HCT116 (cell line): Measurements from ENCODE around the gene CCNB2. TPM values are rescaled to one million over a fixed set of nuclear protein-coding genes. Genes with fewer than 3 reads are reported as not detected.

Source experiments
- ATAC-seq: fragments of 200-7000 bp; cut with Tn5 transposase; 2 replicates; pipeline ENCODE4 v1.9.1; 2020; ENCODE audit warnings: mild to moderate bottlenecking, moderate library complexity
- BruUV-seq: library from RNA; stranded (reverse); fragments of 400-500 nt; replicated peaks from 2 replicates; lab custom pipeline; 2021; lab: Mats Ljungman, UMichigan
- CTCF ChIA-PET: fragments of 300-600 bp; sonication (Branson Sonifier 250); formaldehyde crosslinking; loops from one replicate; lab custom pipeline; 2021; ENCODE audit warnings: antibody characterized with exemption; lab: Charles Lee
- POLR2A ChIA-PET: fragments of 300-600, 350-600 bp; sonication (Branson Sonifier 250); formaldehyde crosslinking; loops from one replicate; lab custom pipeline; 2021; ENCODE audit warnings: antibody characterized with exemption; lab: Charles Lee
- RAD21 ChIA-PET, 2 experiments: fragments of 300-600 bp; sonication (Branson Sonifier 250); formaldehyde crosslinking; loops; one replicate each; lab custom pipeline; 2023; ENCODE audit warnings: low total read pairs in 2 of 2; ENCODE audit not compliant: uncharacterized antibody in 2 of 2, unreplicated experiment in 2 of 2, low non-redundant PET in 1 of 2; lab: Charles Lee
- DNase-seq: peaks from one replicate; pipeline ENCODE4 v3.0.0-alpha.2; 2010; ENCODE audit warnings: low read depth, low spot score
- H2AFZ ChIP-seq: fragments of 200-600 bp; shearing (Covaris generic), sonication (generic); 2 replicates; pipeline ENCODE4 v1.6.1; 2017; ENCODE audit warnings: low read depth, mixed run types, mixed read lengths, antibody characterized with exemption, low read length; ENCODE audit not compliant: poor library complexity, severe bottlenecking
- H3K27ac ChIP-seq: 2 replicates; pipeline ENCODE4 v1.5.1; 2012; ENCODE audit warnings: low read depth, low read length
- H3K27me3 ChIP-seq: fragments of 200-600 bp; sonication (generic); 2 replicates; pipeline ENCODE4 v1.6.1; 2016; ENCODE audit warnings: mixed run types, low read length, mixed read lengths; ENCODE audit not compliant: insufficient read depth
- H3K36me3 ChIP-seq, 2 experiments: fragments of 200-500 bp in 1 of 2; fragments of 200-600 bp in 1 of 2; sonication (Bioruptor generic) in 1 of 2; sonication (generic) in 1 of 2; 2 replicates each; pipeline versions ENCODE4 v1.5.1 to v1.6.1; 2014 to 2016; ENCODE audit warnings: low read length in 2 of 2, inconsistent platforms in 1 of 2, mixed read lengths in 1 of 2, mixed run types in 1 of 2; ENCODE audit not compliant: insufficient read depth in 2 of 2, control insufficient read depth in 1 of 2
- H3K4me1 ChIP-seq, 2 experiments: fragments of 200-600 bp in 1 of 2; sonication (generic) in 1 of 2; 2 replicates each; pipeline versions ENCODE4 v1.5.1 to v1.6.1; 2012 to 2017; ENCODE audit warnings: low read length in 2 of 2, inconsistent platforms in 1 of 2, mild to moderate bottlenecking in 1 of 2, mixed read lengths in 1 of 2, mixed run types in 1 of 2, moderate library complexity in 1 of 2; ENCODE audit not compliant: insufficient read depth in 2 of 2, control insufficient read depth in 1 of 2
- H3K4me2 ChIP-seq: fragments of 200-600 bp; sonication (generic); 2 replicates; pipeline ENCODE4 v1.6.1; 2017; ENCODE audit warnings: mixed run types, low read length, mixed read lengths
- H3K4me3 ChIP-seq, 2 experiments: fragments of 200-600 bp in 1 of 2; sonication (generic) in 1 of 2; replicated peaks in 1 of 2; 2 replicates each; pipeline ENCODE4 v1.5.1; 2011 to 2016; ENCODE audit warnings: low read length in 2 of 2, control low read depth in 1 of 2, low read depth in 1 of 2, mild to moderate bottlenecking in 1 of 2, mixed read lengths in 1 of 2, mixed run types in 1 of 2
- H3K79me2 ChIP-seq: fragments of 200-600 bp; sonication (generic); 2 replicates; pipeline ENCODE4 v1.6.1; 2017; ENCODE audit warnings: mild to moderate bottlenecking, mixed run types, low read length, moderate library complexity, mixed read lengths; ENCODE audit not compliant: insufficient read depth
- H3K9ac ChIP-seq: fragments of 200-600 bp; sonication (generic); 2 replicates; pipeline ENCODE4 v1.6.1; 2016; ENCODE audit warnings: low read length, mixed read lengths
- H3K9me2 ChIP-seq: fragments of 200-600 bp; sonication (generic), shearing (Covaris generic); 2 replicates; pipeline ENCODE4 v1.6.1; 2017; ENCODE audit warnings: mixed run types, mild to moderate bottlenecking, moderate library complexity; ENCODE audit not compliant: insufficient read depth
- H3K9me3 ChIP-seq, 2 experiments: fragments of 200-500 bp in 1 of 2; fragments of 200-600 bp in 1 of 2; sonication (Bioruptor generic) in 1 of 2; sonication (generic) in 1 of 2; 2 replicates each; pipeline ENCODE4 v1.6.1; 2014 to 2017; ENCODE audit warnings: low read length in 2 of 2, mixed read lengths in 2 of 2, inconsistent platforms in 1 of 2, low read depth in 1 of 2, mild to moderate bottlenecking in 1 of 2, mixed run types in 1 of 2, moderate library complexity in 1 of 2; ENCODE audit not compliant: control insufficient read depth in 1 of 2, insufficient read depth in 1 of 2
- H4K20me1 ChIP-seq: fragments of 200-600 bp; sonication (generic), shearing (Covaris generic); 2 replicates; pipeline ENCODE4 v1.6.1; 2017; ENCODE audit warnings: mixed run types, mild to moderate bottlenecking, moderate library complexity; ENCODE audit not compliant: insufficient read depth
- ATF3 ChIP-seq: IDR thresholded peaks from 2 replicates; pipeline ENCODE4 v1.6.1; 2012
- CBX3 ChIP-seq: IDR thresholded peaks from 2 replicates; pipeline ENCODE4 v1.6.1; 2012; ENCODE audit warnings: low read depth
- CEBPB ChIP-seq: IDR thresholded peaks from 2 replicates; pipeline ENCODE4 v1.6.1; 2012; ENCODE audit warnings: low read depth
- ELF1 ChIP-seq: IDR thresholded peaks from 2 replicates; pipeline ENCODE4 v1.6.1; 2012; ENCODE audit warnings: low read depth, borderline replicate concordance
- EZH2 ChIP-seq: fragments of 200-600 bp; sonication (generic); IDR thresholded peaks from 2 replicates; pipeline ENCODE4 v1.6.1; 2017; ENCODE audit warnings: antibody characterized with exemption, mixed run types
- EZH2phosphoT487 ChIP-seq: fragments of 200-600 bp; IDR thresholded peaks from 2 replicates; pipeline ENCODE4 v1.6.1; 2018; ENCODE audit warnings: antibody characterized with exemption, borderline replicate concordance
- FOSL1 ChIP-seq: IDR thresholded peaks from 2 replicates; pipeline ENCODE4 v1.6.1; 2012; ENCODE audit warnings: low read depth
- POLR2A ChIP-seq: IDR thresholded peaks from 2 replicates; pipeline ENCODE4 v1.7.0; 2011; ENCODE audit warnings: borderline replicate concordance; ENCODE audit not compliant: insufficient read depth, insufficient read length; ENCODE audit errors: extremely low read depth
- POLR2AphosphoS5 ChIP-seq: IDR thresholded peaks from 2 replicates; pipeline ENCODE4 v1.6.1; 2011; ENCODE audit warnings: mild to moderate bottlenecking, low read depth, low read length, moderate library complexity
- RAD21 ChIP-seq: IDR thresholded peaks from 2 replicates; pipeline ENCODE4 v1.6.1; 2012; ENCODE audit warnings: low read depth, mild to moderate bottlenecking
- SIN3A ChIP-seq: IDR thresholded peaks from 2 replicates; pipeline ENCODE4 v1.6.1; 2012; ENCODE audit warnings: low read depth
- SP1 ChIP-seq: IDR thresholded peaks from 2 replicates; pipeline ENCODE4 v1.6.1; 2012; ENCODE audit warnings: low read depth
- SRF ChIP-seq: IDR thresholded peaks from 2 replicates; pipeline ENCODE4 v1.6.1; 2012; ENCODE audit warnings: low read depth
- YY1 ChIP-seq: IDR thresholded peaks from 2 replicates; pipeline ENCODE4 v1.6.1; 2011; ENCODE audit warnings: low read length, low read depth, moderate library complexity, mild to moderate bottlenecking; ENCODE audit not compliant: insufficient replicate concordance; ENCODE audit errors: extremely low read depth
- ZBTB33 ChIP-seq: IDR thresholded peaks from 2 replicates; pipeline ENCODE4 v1.6.1; 2011; ENCODE audit warnings: mild to moderate bottlenecking, low read length, moderate library complexity; ENCODE audit not compliant: insufficient replicate concordance; ENCODE audit errors: extremely low read depth
- ZFX ChIP-seq: fragments of 450-650 bp; IDR thresholded peaks from 2 replicates; pipeline ENCODE4 v1.6.1; 2017
- intact Hi-C: fragments of 100-400 bp; cut with micrococcal nuclease; formaldehyde crosslinking; loops from 2 replicates; pipeline ENCODE4 v1.10.0; 2022
- total RNA-seq: library from RNA; stranded (reverse); gene quantifications from one replicate; pipeline ENCODE4 v1.2.1, GENCODE V29; 2021; ENCODE audit not compliant: unreplicated experiment
- TF ChIP-seq, protein P1 (sequence below), 3 experiments: fragments of 200-600 bp in 1 of 3; sonication (generic) in 1 of 3; IDR thresholded peaks in 2 of 3; conservative IDR thresholded peaks in 1 of 3; 2 replicates each; pipeline ENCODE4 v1.5.1; 2012 to 2017; ENCODE audit warnings: low read depth in 2 of 3, low read length in 2 of 3, antibody characterized with exemption in 1 of 3, borderline replicate concordance in 1 of 3, control low read depth in 1 of 3, mild to moderate bottlenecking in 1 of 3, mixed read lengths in 1 of 3, mixed run types in 1 of 3, moderate library complexity in 1 of 3; ENCODE audit not compliant: insufficient read depth in 1 of 3

CCNB2 gene
- total RNA-seq, 1 experiment from 2014 or later = 88.7 TPM

GRCh38 chr15:59172289-59172901 is 67.4 kb downstream of the CCNB2 start:
- Histone ChIP-seq H4K20me1 (no peaks in the 10 kb centered on the region), H3K36me3 (peaks cover 11 to 18% of the 10 kb centered on the region in 2 experiments; a peak in 2 of 4 replicates), H3K9me2 (no peaks in the 10 kb centered on the region), H3K4me3 (no peak overlapping the region), H3K4me1 (peaks cover 19 to 37% of the 10 kb centered on the region in 2 experiments), H3K9ac (no peak overlapping the region)
- TF ChIP-seq, protein P1, sequence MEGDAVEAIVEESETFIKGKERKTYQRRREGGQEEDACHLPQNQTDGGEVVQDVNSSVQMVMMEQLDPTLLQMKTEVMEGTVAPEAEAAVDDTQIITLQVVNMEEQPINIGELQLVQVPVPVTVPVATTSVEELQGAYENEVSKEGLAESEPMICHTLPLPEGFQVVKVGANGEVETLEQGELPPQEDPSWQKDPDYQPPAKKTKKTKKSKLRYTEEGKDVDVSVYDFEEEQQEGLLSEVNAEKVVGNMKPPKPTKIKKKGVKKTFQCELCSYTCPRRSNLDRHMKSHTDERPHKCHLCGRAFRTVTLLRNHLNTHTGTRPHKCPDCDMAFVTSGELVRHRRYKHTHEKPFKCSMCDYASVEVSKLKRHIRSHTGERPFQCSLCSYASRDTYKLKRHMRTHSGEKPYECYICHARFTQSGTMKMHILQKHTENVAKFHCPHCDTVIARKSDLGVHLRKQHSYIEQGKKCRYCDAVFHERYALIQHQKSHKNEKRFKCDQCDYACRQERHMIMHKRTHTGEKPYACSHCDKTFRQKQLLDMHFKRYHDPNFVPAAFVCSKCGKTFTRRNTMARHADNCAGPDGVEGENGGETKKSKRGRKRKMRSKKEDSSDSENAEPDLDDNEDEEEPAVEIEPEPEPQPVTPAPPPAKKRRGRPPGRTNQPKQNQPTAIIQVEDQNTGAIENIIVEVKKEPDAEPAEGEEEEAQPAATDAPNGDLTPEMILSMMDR (IDR thresholded peaks at IDR 0.05 in 2 of 3, conservative IDR thresholded peaks at IDR 0.05 in 1 of 3; ENCODE audit: borderline replicate concordance in 1 of 3, insufficient read depth in 1 of 3, low read depth in 2 of 3, low read length in 2 of 3) = peak in 2 of 3 experiments; percentile 31 to 42; a peak in 4 of 6 replicates
- TF ChIP-seq SRF (no peak), RAD21 (0 out of 2 replicates have a peak, but pooled peaks have one; percentile 24), YY1 (no peak)
- TF ChIP-seq, all 23 proteins: peak for 2
- CTCF ChIA-PET = interaction anchor here (1.0 kb wide), 1 partner anchor 356 kb away, joined by 3 read pairs; no protein-coding TSS in a partner anchor
- POLR2A ChIA-PET = no interaction called here
- intact Hi-C loops = loop anchor here (10.0 kb wide), 1 partner anchor 202 kb away; the partner anchor contains the start of gene MYO1E
- BruUV-seq = no TSS peak
- H3K27ac ChIP-seq = no peak overlapping the region
- ATAC-seq (no peak), DNase-seq (no peak)
- H3K4me2 ChIP-seq = no peak overlapping the region
- no peaks in the 10 kb centered on the region for H3K27me3 ChIP-seq
- H3K9me3 ChIP-seq = no peaks in the 10 kb centered on the region
- no peaks in the 10 kb centered on the region for H3K79me2 ChIP-seq
- H2AFZ ChIP-seq = no peak overlapping the region
- RAD21 ChIA-PET = no interaction called here

DNA sequence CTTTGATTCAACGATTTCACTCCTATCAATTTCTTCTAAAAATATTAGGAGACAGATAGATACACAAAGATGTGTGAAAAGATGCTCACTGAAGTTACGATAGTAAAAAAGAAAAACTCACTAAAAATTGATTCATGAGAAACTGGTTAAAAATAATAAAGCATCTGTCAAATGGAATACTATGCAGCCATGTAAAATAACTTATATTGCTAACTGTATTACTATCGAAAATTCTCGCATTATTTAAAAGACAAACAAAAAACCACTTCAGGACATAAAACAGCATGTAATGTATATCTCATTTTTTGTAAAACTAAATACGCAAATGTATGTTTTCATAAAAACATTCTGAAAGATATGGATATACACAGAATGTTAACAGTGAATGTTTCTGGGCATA is 68.2 kb downstream of the CCNB2 start:
- ATAC-seq = no peak
- Histone ChIP-seq H3K36me3 (peaks cover 12 to 23% of the 10 kb centered on the region in 2 experiments; a peak in 2 of 4 replicates), H3K9me3 (no peaks in the 10 kb centered on the region), H3K27me3 (no peaks in the 10 kb centered on the region), H3K27ac (no peak overlapping the region), H3K79me2 (no peaks in the 10 kb centered on the region), H3K9me2 (no peaks in the 10 kb centered on the region), H3K4me1 (peaks cover 17 to 37% of the 10 kb centered on the region in 2 experiments), H4K20me1 (no peaks in the 10 kb centered on the region), H3K4me3 (no peak overlapping the region), H3K9ac (no peak overlapping the region), H3K4me2 (no peak overlapping the region), H2AFZ (no peak overlapping the region)
- DNase-seq = no peak
- ChIA-PET RAD21 (no interaction called here), CTCF (interaction anchor here (1.0 to 1.9 kb wide), 3 partner anchors 11 to 356 kb away, joined by 3 to 5 read pairs (median 3); partner anchors contain the start of gene MYO1E), POLR2A (no interaction called here)
- intact Hi-C loops = loop anchor here (10.0 kb wide), 1 partner anchor 202 kb away; the partner anchor contains the start of gene MYO1E
- BruUV-seq = no TSS peak
- TF ChIP-seq RAD21 (no peak), POLR2A (no peak), CEBPB (no peak), ZFX (no peak), EZH2 (no peak), ZBTB33 (no peak), CBX3 (no peak), ATF3 (no peak), POLR2AphosphoS5 (no peak), EZH2phosphoT487 (no peak), FOSL1 (no peak), SIN3A (no peak), ELF1 (no peak), SP1 (no peak)
